ENCODE measurements around the gene AZU1. TPM values are rescaled to one million over a fixed set of nuclear protein-coding genes. Genes with fewer than 3 reads are reported as not detected.

Gene AZU1
- total and polyA plus RNA-seq, 2 experiments from 2014 or later = not detected

GRCh38 chr19:862581-863314 lies 35.1 kb downstream of the AZU1 start:
- Histone ChIP-seq H3K9me3 (ENCODE audit: low read depth) (no peaks in the 10 kb centered on the region), H3K4me3 (no peak overlapping the region), H3K4me2 (ENCODE audit: unreplicated experiment) (no peak overlapping the region), H3F3A (ENCODE audit: insufficient read depth) (no peaks in the 10 kb centered on the region), H3K27ac (no peak overlapping the region), H3K9ac (no peak overlapping the region), H3K9me2 (ENCODE audit: insufficient read depth) (no peaks in the 10 kb centered on the region), H3K4me1 (ENCODE audit: insufficient read depth) (peaks cover 6% of the 10 kb centered on the region), H4K20me1 (ENCODE audit: insufficient read depth) (no peaks in the 10 kb centered on the region), H3K36me3 (ENCODE audit: low read depth) (no peaks in the 10 kb centered on the region), H3K27me3 (replicated peaks; ENCODE audit: insufficient read depth) (no peaks in the 10 kb centered on the region), H3K79me2 (ENCODE audit: insufficient read depth) (no peaks in the 10 kb centered on the region), H2AFZ (no peak overlapping the region)
- in situ Hi-C loops (cut with MboI) = no loop called here
- peak; percentile 58 for DNase-seq
- TF ChIP-seq EZH2phosphoT487 (IDR thresholded peaks at IDR 0.05; ENCODE audit: insufficient read depth, low read depth) (no peak), EZH2 (IDR thresholded peaks at IDR 0.05; ENCODE audit: insufficient read depth, poor library complexity, severe bottlenecking) (no peak)
- WGBS, 2 experiments (ENCODE audit: low coverage in 1 of 2, low lambda C conversion rate in 2 of 2, missing lambda C conversion rate in 2 of 2) = 66 to 79% methylated on average over 21 to 47 of the region's 48 CpGs

DNA sequence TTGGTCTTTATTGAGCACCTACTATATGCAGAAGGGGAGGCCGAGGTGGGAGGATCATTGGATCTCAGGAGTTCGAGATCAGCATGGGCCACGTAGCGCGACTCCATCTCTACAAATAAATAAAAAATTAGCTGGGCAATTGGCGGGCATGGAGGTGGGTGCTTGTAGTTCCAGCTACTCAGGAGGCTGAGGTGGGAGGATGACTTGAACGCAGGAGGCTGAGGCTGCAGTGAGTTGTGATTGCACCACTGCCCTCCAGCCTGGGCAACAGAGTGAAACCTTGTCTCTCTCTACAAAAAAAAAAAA lies 35.6 kb downstream of the AZU1 start:
- Histone ChIP-seq H3K4me3 (no peak overlapping the region), H3K9me3 (ENCODE audit: low read depth) (no peaks in the 10 kb centered on the region), H3K4me2 (ENCODE audit: unreplicated experiment) (no peak overlapping the region), H4K20me1 (ENCODE audit: insufficient read depth) (no peaks in the 10 kb centered on the region), H3K9me2 (ENCODE audit: insufficient read depth) (no peaks in the 10 kb centered on the region), H3K9ac (no peak overlapping the region), H3F3A (ENCODE audit: insufficient read depth) (no peaks in the 10 kb centered on the region), H3K36me3 (ENCODE audit: low read depth) (no peaks in the 10 kb centered on the region), H3K79me2 (ENCODE audit: insufficient read depth) (no peaks in the 10 kb centered on the region), H3K27me3 (replicated peaks; ENCODE audit: insufficient read depth) (no peaks in the 10 kb centered on the region), H3K27ac (no peak overlapping the region), H3K4me1 (ENCODE audit: insufficient read depth) (peaks cover 6% of the 10 kb centered on the region), H2AFZ (no peak overlapping the region)
- 94% methylated on average over 7 of the region's 7 CpGs for WGBS, 2 experiments (ENCODE audit: low coverage in 1 of 2, low lambda C conversion rate in 2 of 2, missing lambda C conversion rate in 2 of 2)
- in situ Hi-C loops (cut with MboI) = no loop called here
- no peak for TF ChIP-seq EZH2phosphoT487 (IDR thresholded peaks at IDR 0.05; ENCODE audit: insufficient read depth, low read depth)
- TF ChIP-seq EZH2 (IDR thresholded peaks at IDR 0.05; ENCODE audit: insufficient read depth, poor library complexity, severe bottlenecking) = no peak
- DNase-seq = no peak

- no peak overlapping the region for H3K4me2 ChIP-seq (ENCODE audit: unreplicated experiment)
- no peak overlapping the region for H2AFZ ChIP-seq
- no peaks in the 10 kb centered on the region for H3K9me2 ChIP-seq (ENCODE audit: insufficient read depth)
- WGBS, 2 experiments (ENCODE audit: low coverage in 1 of 2, low lambda C conversion rate in 2 of 2, missing lambda C conversion rate in 2 of 2) = 90 to 92% methylated on average over 16 to 38 of the region's 38 CpGs
- no peak overlapping the region for H3K9ac ChIP-seq
- no peak for DNase-seq
- no peaks in the 10 kb centered on the region for H3K27me3 ChIP-seq (replicated peaks; ENCODE audit: insufficient read depth)
- H3K4me3 ChIP-seq = no peak overlapping the region
- H3K36me3 ChIP-seq (ENCODE audit: low read depth) = no peaks in the 10 kb centered on the region
- no peak overlapping the region for H3K27ac ChIP-seq
- H3K4me1 ChIP-seq (ENCODE audit: insufficient read depth) = peaks cover 14% of the 10 kb centered on the region
- H3K79me2 ChIP-seq (ENCODE audit: insufficient read depth) = no peaks in the 10 kb centered on the region
- H4K20me1 ChIP-seq (ENCODE audit: insufficient read depth) = no peaks in the 10 kb centered on the region
- in situ Hi-C loops (cut with MboI) = no loop called here
- peaks cover 6% of the 10 kb centered on the region; the same call in 1 of the 2 replicates for H3F3A ChIP-seq (ENCODE audit: insufficient read depth)
- TF ChIP-seq EZH2phosphoT487 (IDR thresholded peaks at IDR 0.05; ENCODE audit: insufficient read depth, low read depth) = no peak
- no peaks in the 10 kb centered on the region for H3K9me3 ChIP-seq (ENCODE audit: low read depth)
Observed at GRCh38 chr19:866769-867300, 39.2 kb downstream of the AZU1 start.

DNA sequence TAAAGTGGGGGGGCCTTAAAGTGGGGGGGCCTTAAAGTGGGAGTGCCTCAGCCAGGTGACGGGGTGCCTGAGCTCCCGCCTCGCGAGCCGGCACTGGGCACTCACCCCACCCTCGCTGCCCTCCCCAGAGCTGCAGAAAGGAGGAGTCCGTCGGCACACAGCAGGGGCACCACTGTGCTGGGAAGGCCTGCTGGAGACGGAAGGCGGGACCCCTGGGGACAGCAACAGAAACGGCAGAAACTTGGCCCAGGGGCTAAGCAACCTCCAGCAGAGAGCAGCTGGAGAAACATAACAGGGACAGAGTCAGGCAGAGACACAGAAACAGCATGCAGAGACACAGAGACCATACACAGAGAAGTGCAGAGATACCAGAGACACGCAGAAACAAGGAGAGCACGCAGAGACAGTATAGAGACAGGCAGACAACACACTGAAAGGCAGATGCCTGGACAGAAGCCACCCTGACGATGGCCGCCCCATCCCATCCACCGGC lies 39.7 kb downstream of the AZU1 start:
- no peaks in the 10 kb centered on the region for H3K27me3 ChIP-seq (replicated peaks; ENCODE audit: insufficient read depth)
- H3F3A ChIP-seq (ENCODE audit: insufficient read depth) = peaks cover 6% of the 10 kb centered on the region; the same call in 1 of the 2 replicates
- H3K27ac ChIP-seq = no peak overlapping the region
- no peaks in the 10 kb centered on the region for H3K36me3 ChIP-seq (ENCODE audit: low read depth)
- no peak for TF ChIP-seq EZH2phosphoT487 (IDR thresholded peaks at IDR 0.05; ENCODE audit: insufficient read depth, low read depth)
- H2AFZ ChIP-seq = no peak overlapping the region
- no peaks in the 10 kb centered on the region for H3K9me2 ChIP-seq (ENCODE audit: insufficient read depth)
- no peaks in the 10 kb centered on the region for H4K20me1 ChIP-seq (ENCODE audit: insufficient read depth)
- H3K79me2 ChIP-seq (ENCODE audit: insufficient read depth) = no peaks in the 10 kb centered on the region
- H3K4me2 ChIP-seq (ENCODE audit: unreplicated experiment) = no peak overlapping the region
- H3K9me3 ChIP-seq (ENCODE audit: low read depth) = no peaks in the 10 kb centered on the region
- H3K9ac ChIP-seq = no peak overlapping the region
- in situ Hi-C loops (cut with MboI) = no loop called here
- WGBS, 2 experiments (ENCODE audit: low coverage in 1 of 2, low lambda C conversion rate in 2 of 2, missing lambda C conversion rate in 2 of 2) = 77 to 78% methylated on average over 9 to 14 of the region's 16 CpGs
- H3K4me3 ChIP-seq = no peak overlapping the region
- H3K4me1 ChIP-seq (ENCODE audit: insufficient read depth) = peaks cover 14% of the 10 kb centered on the region
- DNase-seq = no peak
